ENCODE measurements around the gene HSPA4. TPM values are rescaled to one million over a fixed set of nuclear protein-coding genes. Genes with fewer than 3 reads are reported as not detected.

HSPA4 gene
- polyA plus RNA-seq, 4 donors: 30.9 to 67.1 (median 41.1) TPM

DNA sequence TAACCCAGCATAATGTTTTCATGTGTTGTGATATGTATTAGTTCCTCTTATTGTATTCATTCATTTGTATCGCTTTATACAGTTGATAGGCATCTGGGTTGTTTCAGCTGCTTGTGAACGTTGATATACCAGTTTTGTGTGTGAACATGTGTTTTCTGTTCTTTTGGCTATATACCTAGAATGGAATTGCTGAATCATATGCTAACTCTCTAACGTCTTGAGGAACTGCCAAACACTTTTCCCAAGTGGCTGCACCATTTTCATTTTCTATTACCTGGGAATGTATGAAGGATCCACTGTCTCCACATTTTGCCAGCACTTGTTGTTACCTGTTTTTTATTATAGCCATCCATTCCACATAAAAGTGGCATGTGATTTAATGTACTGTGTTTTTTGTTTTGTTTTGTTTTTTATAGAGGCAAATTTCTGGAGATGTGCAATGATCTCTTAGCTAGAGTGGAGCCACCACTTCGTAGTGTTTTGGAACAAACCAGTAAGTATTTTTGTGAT is 34.6 kb downstream of the HSPA4 start:
- peaks cover 15 to 32% (median 17%) of the 10 kb centered on the region in 3 donors for H3K36me3 ChIP-seq (ENCODE audit: control insufficient read depth in 3 of 3, insufficient read depth in 2 of 3, low read depth in 1 of 3, low read length in 3 of 3)

DNA sequence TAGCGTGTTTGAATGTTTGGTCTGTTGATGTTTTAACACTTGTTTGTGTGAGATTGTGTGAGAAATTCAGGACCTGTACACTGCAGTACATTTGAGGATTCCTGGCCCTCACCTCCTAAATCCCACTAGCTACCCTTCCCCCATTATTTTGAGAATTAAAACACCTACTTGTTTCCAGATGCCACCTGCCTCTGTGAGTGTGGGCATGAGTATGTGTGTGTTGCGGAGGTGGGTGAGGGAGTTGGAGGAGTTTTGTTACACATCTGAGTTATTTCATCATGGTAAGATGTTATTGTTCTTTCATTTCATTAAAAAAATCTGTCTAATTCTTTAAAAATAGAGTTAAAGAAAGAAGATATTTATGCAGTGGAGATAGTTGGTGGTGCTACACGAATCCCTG is 36.3 kb downstream of the HSPA4 start:
- H3K4me1 ChIP-seq (ENCODE audit: control insufficient read depth in 3 of 3, insufficient read depth in 2 of 3, low read depth in 1 of 3, low read length in 2 of 3): no peaks in the 10 kb centered on the region
- no peak overlapping the region for H3K4me3 ChIP-seq (ENCODE audit: low read depth in 1 of 3, low read length in 3 of 3)
- H3K9me3 ChIP-seq (ENCODE audit: control insufficient read depth in 2 of 2, insufficient read depth in 1 of 2, low read depth in 1 of 2, low read length in 1 of 2): no peaks in the 10 kb centered on the region
- H3K27ac ChIP-seq (ENCODE audit: low read depth in 1 of 3, low read length in 2 of 3): no peak overlapping the region
- no peak for DNase-seq
- H3K36me3 ChIP-seq (ENCODE audit: control insufficient read depth in 3 of 3, insufficient read depth in 2 of 3, low read depth in 1 of 3, low read length in 3 of 3): peaks cover 18 to 31% (median 24%) of the 10 kb centered on the region in 3 donors
- FAIRE-seq: no peak
- H3K27me3 ChIP-seq (ENCODE audit: control insufficient read depth in 3 of 3, insufficient read depth in 3 of 3, low read length in 3 of 3): no peaks in the 10 kb centered on the region
- 97 to 99% (median 99%) methylated on average over 3 of the region's 3 CpGs for WGBS, 3 donors

More for the DNA sequence above, 34.6 kb downstream of the HSPA4 start:
- 74 to 89% (median 83%) methylated on average over 4 of the region's 4 CpGs for WGBS, 3 donors
- FAIRE-seq (no peak), DNase-seq (no peak)
- Histone ChIP-seq H3K9me3 (ENCODE audit: control insufficient read depth in 2 of 2, insufficient read depth in 1 of 2, low read depth in 1 of 2, low read length in 1 of 2) (no peaks in the 10 kb centered on the region), H3K27ac (ENCODE audit: low read depth in 1 of 3, low read length in 2 of 3) (no peak overlapping the region), H3K27me3 (ENCODE audit: control insufficient read depth in 3 of 3, insufficient read depth in 3 of 3, low read length in 3 of 3) (no peaks in the 10 kb centered on the region), H3K4me3 (ENCODE audit: low read depth in 1 of 3, low read length in 3 of 3) (no peak overlapping the region), H3K4me1 (ENCODE audit: control insufficient read depth in 3 of 3, insufficient read depth in 2 of 3, low read depth in 1 of 3, low read length in 2 of 3) (no peaks in the 10 kb centered on the region)

DNA sequence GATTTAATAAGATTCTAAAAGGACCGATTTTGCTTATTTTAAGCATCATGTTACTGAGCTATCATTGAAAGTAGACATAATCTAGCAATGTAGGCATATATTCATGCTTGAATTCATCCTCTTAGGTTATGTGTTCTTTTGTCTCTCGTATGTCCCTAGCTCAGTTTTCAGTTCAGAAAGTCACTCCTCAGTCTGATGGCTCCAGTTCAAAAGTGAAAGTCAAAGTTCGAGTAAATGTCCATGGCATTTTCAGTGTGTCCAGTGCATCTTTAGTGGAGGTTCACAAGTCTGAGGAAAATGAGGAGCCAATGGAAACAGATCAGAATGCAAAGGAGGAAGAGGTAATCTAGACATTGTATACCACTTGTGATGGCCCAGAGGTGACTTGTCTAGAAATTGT is 39.2 kb downstream of the HSPA4 start:
- H3K9me3 ChIP-seq (ENCODE audit: control insufficient read depth in 2 of 2, insufficient read depth in 1 of 2, low read depth in 1 of 2, low read length in 1 of 2): no peaks in the 10 kb centered on the region
- WGBS, 3 donors: 92 to 95% (median 92%) methylated on average over 3 of the region's 3 CpGs
- H3K27me3 ChIP-seq (ENCODE audit: control insufficient read depth in 3 of 3, insufficient read depth in 3 of 3, low read length in 3 of 3): no peaks in the 10 kb centered on the region
- no peak overlapping the region for H3K27ac ChIP-seq (ENCODE audit: low read depth in 1 of 3, low read length in 2 of 3)
- H3K36me3 ChIP-seq (ENCODE audit: control insufficient read depth in 3 of 3, insufficient read depth in 2 of 3, low read depth in 1 of 3, low read length in 3 of 3): peaks cover 19 to 31% (median 27%) of the 10 kb centered on the region in 3 donors
- DNase-seq (no peak), FAIRE-seq (no peak)
- no peak overlapping the region for H3K4me3 ChIP-seq (ENCODE audit: low read depth in 1 of 3, low read length in 3 of 3)
- no peaks in the 10 kb centered on the region for H3K4me1 ChIP-seq (ENCODE audit: control insufficient read depth in 3 of 3, insufficient read depth in 2 of 3, low read depth in 1 of 3, low read length in 2 of 3)

DNA sequence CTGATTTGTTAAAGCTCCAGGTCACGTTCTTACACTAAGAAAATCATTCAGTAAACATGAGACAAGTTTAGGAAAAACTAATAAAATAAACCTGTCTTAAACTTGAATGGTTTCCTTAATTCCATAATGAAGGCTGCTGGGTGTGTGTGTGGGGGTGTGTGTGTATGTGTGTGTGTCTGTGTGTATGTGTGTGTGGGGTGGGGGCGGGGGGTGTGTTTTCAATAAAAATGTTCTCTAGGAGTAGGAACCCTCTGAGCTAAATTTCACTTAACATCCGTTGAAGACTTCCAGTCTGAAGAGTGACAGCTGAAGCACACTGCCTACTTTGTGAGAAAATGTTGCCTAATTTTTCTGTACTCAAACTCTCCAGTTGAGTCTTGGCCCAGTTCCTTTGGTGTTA is 54.5 kb downstream of the HSPA4 start:
- Histone ChIP-seq H3K9me3 (ENCODE audit: control insufficient read depth in 2 of 2, insufficient read depth in 1 of 2, low read depth in 1 of 2, low read length in 1 of 2) (no peaks in the 10 kb centered on the region), H3K4me3 (ENCODE audit: low read depth in 1 of 3, low read length in 3 of 3) (no peak overlapping the region), H3K27ac (ENCODE audit: low read depth in 1 of 3, low read length in 2 of 3) (no peak overlapping the region), H3K4me1 (ENCODE audit: control insufficient read depth in 3 of 3, insufficient read depth in 2 of 3, low read depth in 1 of 3, low read length in 2 of 3) (no peaks in the 10 kb centered on the region), H3K27me3 (ENCODE audit: control insufficient read depth in 3 of 3, insufficient read depth in 3 of 3, low read length in 3 of 3) (no peaks in the 10 kb centered on the region), H3K36me3 (ENCODE audit: control insufficient read depth in 3 of 3, insufficient read depth in 2 of 3, low read depth in 1 of 3, low read length in 3 of 3) (peaks cover 2 to 21% (median 17%) of the 10 kb centered on the region in 3 donors)
- 73 to 81% (median 80%) methylated on average over 3 of the region's 3 CpGs for WGBS, 3 donors
- FAIRE-seq (no peak), DNase-seq (no peak)

DNA sequence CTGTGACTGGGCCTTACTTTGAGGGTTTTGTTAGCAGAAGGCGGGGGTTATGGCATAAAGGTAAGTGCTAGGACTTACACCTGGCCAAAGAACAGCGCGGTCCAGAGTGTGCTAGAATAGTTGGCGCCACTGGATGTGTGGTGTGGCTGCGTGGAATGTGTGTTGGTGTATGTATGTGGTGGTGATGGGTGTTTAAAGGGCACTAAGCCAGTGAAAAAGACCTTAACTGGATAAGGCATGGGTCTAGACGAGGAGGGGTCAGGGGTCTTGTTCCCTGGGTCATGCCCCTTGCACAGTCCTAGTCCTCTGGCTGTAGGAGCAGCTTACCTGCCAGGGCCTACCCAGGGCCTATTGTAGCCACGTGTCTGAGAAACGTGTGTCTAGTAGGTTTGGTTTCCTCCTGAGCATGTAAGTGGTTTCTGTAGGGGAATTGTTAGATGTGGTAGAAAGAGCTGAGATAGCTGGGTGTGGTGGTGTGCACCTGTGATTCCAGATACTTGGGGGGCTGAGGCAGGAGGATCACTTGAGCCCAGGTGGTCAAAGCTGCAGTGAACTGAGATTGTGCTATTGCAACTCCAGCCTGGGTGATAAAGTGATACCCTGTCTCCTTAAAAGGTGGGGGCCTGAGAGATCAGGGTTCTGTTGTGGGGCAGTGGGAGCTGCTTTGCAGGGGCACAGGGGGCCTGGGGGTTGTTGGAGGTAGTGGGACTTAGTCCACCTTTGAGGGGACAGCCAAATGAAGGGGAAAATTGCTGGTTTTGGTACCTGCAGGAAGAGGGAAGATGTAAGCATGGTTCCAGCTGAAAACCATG is 55.2 kb downstream of the HSPA4 start:
- FAIRE-seq: no peak
- no peak for DNase-seq
- WGBS, 3 donors: 78 to 82% (median 82%) methylated on average over 8 of the region's 8 CpGs

DNA sequence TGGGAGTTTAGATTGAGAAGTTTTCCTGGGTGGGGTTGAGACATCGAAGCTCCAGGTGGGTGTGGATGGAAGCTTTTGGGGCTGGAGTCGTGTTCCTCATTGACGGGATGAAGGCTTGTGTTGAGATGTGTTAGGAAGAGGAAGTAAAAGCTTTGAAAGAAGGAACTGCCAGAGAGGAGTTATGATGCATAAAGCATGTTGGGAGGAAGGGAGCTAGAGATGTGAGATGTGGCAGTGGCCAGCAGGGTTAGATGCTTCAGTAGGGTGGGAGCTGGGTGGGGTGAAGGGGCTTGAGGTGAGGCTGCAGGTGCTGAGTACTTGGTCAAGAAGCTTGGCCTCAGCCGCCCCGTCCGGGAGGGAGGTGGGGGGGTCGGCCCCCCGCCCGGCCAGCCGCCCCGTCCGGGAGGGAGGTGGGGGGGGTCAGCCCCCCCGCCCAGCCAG is 56.7 kb downstream of the HSPA4 start:
- peaks cover 0 to 3% (median 3%) of the 10 kb centered on the region in 3 donors for H3K27me3 ChIP-seq (ENCODE audit: control insufficient read depth in 3 of 3, insufficient read depth in 3 of 3, low read length in 3 of 3)
- FAIRE-seq (no peak), DNase-seq (no peak)
- 56 to 79% (median 70%) methylated on average over 3 to 12 of the region's 13 CpGs for WGBS, 3 donors
- H3K9me3 ChIP-seq (ENCODE audit: control insufficient read depth in 2 of 2, insufficient read depth in 1 of 2, low read depth in 1 of 2, low read length in 1 of 2): no peaks in the 10 kb centered on the region
- peaks cover 0 to 12% (median 9%) of the 10 kb centered on the region in 3 donors for H3K36me3 ChIP-seq (ENCODE audit: control insufficient read depth in 3 of 3, insufficient read depth in 2 of 3, low read depth in 1 of 3, low read length in 3 of 3)
- no peak overlapping the region for H3K4me3 ChIP-seq (ENCODE audit: low read depth in 1 of 3, low read length in 3 of 3)
- H3K27ac ChIP-seq (ENCODE audit: low read depth in 1 of 3, low read length in 2 of 3): no peak overlapping the region
- no peaks in the 10 kb centered on the region for H3K4me1 ChIP-seq (ENCODE audit: control insufficient read depth in 3 of 3, insufficient read depth in 2 of 3, low read depth in 1 of 3, low read length in 2 of 3)

More for the DNA sequence above, 55.2 kb downstream of the HSPA4 start:
- Histone ChIP-seq H3K27ac (ENCODE audit: low read depth in 1 of 3, low read length in 2 of 3) (no peak overlapping the region), H3K4me1 (ENCODE audit: control insufficient read depth in 3 of 3, insufficient read depth in 2 of 3, low read depth in 1 of 3, low read length in 2 of 3) (no peaks in the 10 kb centered on the region), H3K27me3 (ENCODE audit: control insufficient read depth in 3 of 3, insufficient read depth in 3 of 3, low read length in 3 of 3) (no peaks in the 10 kb centered on the region), H3K4me3 (ENCODE audit: low read depth in 1 of 3, low read length in 3 of 3) (no peak overlapping the region), H3K9me3 (ENCODE audit: control insufficient read depth in 2 of 2, insufficient read depth in 1 of 2, low read depth in 1 of 2, low read length in 1 of 2) (no peaks in the 10 kb centered on the region), H3K36me3 (ENCODE audit: control insufficient read depth in 3 of 3, insufficient read depth in 2 of 3, low read depth in 1 of 3, low read length in 3 of 3) (peaks cover 2 to 19% (median 16%) of the 10 kb centered on the region in 3 donors)

DNA sequence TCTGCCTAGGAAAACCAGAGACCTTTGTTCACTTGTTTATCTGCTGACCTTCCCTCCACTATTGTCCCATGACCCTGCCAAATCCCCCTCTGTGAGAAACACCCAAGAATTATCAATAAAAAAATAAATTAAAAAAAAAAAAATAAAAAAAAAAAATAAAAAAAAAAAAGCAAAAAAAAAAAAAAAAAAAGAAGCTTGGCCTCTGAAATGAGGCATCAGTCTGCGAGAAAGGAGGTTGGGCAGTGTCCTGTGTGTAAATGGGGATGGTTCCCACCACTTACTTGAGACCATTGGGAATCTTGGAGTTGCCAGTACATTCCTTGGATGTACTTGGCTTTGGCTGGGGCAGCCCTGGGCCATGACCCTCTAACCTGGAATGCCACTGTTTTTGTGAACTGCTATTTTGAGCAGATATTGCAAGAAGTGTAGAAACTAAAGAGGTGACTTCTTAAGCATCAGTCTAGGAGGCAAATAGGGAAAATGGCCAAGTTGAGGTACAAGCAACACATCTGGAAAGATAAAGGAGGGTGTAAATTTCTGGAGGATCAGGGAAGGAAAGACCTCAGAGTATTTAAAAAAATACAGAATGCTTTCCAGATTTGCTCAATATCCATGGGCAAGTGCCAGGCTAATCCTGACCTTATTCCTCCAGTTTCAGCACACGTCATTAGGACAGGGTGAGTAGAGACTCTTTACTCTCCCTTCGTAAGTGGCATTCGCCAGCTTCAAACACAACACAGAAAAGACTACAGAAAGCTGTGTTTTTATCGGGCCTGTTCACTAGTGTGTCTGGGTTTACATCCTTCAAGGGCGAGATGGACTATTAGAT is 58.1 kb downstream of the HSPA4 start:
- WGBS, 3 donors: 78 to 85% (median 81%) methylated on average over 6 of the region's 6 CpGs
- H3K36me3 ChIP-seq (ENCODE audit: control insufficient read depth in 3 of 3, insufficient read depth in 2 of 3, low read depth in 1 of 3, low read length in 3 of 3): peaks cover 0 to 4% (median 4%) of the 10 kb centered on the region in 3 donors
- H3K4me1 ChIP-seq (ENCODE audit: control insufficient read depth in 3 of 3, insufficient read depth in 2 of 3, low read depth in 1 of 3, low read length in 2 of 3): no peaks in the 10 kb centered on the region
- no peaks in the 10 kb centered on the region for H3K9me3 ChIP-seq (ENCODE audit: control insufficient read depth in 2 of 2, insufficient read depth in 1 of 2, low read depth in 1 of 2, low read length in 1 of 2)
- DNase-seq (no peak), FAIRE-seq (no peak)
- peaks cover 0 to 3% (median 3%) of the 10 kb centered on the region in 3 donors for H3K27me3 ChIP-seq (ENCODE audit: control insufficient read depth in 3 of 3, insufficient read depth in 3 of 3, low read length in 3 of 3)
- no peak overlapping the region for H3K4me3 ChIP-seq (ENCODE audit: low read depth in 1 of 3, low read length in 3 of 3)
- no peak overlapping the region for H3K27ac ChIP-seq (ENCODE audit: low read depth in 1 of 3, low read length in 2 of 3)

DNA sequence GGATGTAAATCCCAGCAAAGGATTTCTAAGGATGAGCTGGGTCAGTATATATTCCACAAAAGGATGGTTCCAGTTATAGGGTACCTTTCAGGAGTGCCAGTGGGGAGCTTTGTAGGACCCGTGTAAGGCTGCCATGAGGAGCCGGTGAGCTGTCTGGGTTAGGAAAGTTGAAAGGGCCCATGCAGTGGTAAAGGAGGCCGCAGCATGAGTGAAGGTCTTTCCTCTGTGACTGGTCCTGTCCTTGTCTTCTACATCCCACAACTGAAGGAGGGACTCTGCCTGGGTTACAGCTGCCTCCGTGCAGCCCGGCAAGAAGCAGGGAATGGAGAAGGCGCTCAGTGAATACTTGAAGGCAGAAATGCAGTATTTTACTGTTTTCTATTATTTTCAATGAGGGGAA is 58.9 kb downstream of the HSPA4 start:
- Histone ChIP-seq H3K4me3 (ENCODE audit: low read depth in 1 of 3, low read length in 3 of 3) (no peak overlapping the region), H3K27me3 (ENCODE audit: control insufficient read depth in 3 of 3, insufficient read depth in 3 of 3, low read length in 3 of 3) (peaks cover 0 to 3% (median 3%) of the 10 kb centered on the region in 3 donors), H3K36me3 (ENCODE audit: control insufficient read depth in 3 of 3, insufficient read depth in 2 of 3, low read depth in 1 of 3, low read length in 3 of 3) (peaks cover 0 to 4% (median 0%) of the 10 kb centered on the region in 3 donors), H3K27ac (ENCODE audit: low read depth in 1 of 3, low read length in 2 of 3) (no peak overlapping the region), H3K4me1 (ENCODE audit: control insufficient read depth in 3 of 3, insufficient read depth in 2 of 3, low read depth in 1 of 3, low read length in 2 of 3) (no peaks in the 10 kb centered on the region), H3K9me3 (ENCODE audit: control insufficient read depth in 2 of 2, insufficient read depth in 1 of 2, low read depth in 1 of 2, low read length in 1 of 2) (no peaks in the 10 kb centered on the region)
- no peak for DNase-seq
- no peak for FAIRE-seq
- 79 to 84% (median 80%) methylated on average over 6 of the region's 6 CpGs for WGBS, 3 donors

Data from small intestine (tissue), 7 donors.